ENCODE results near the gene DPF3.

The DPF3 gene

DNA sequence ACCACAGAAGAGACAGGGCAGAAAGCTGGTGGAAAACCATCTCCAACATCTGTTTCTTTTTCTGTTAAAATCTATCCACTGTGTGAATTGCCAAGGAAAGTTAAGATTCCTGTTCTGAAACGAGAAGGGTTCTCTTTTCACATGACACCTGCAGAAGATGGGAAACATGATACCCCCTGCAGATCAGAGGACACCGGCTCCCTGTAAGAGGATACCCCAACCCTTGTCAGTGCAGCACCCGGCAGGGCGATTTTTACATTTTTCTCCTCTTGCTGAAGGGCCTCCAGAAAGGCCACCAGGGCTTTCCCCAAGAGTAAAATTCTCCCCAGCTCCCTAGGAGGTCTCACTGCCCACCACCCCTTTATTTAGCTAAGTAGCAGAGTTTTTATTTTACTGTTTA is 48.2 kb downstream of the DPF3 start:
- no peaks in the 10 kb centered on the region for H3K79me1 ChIP-seq (ENCODE audit: low read depth, low read length)
- no peak overlapping the region for H2BK15ac ChIP-seq (ENCODE audit: low read length)
- H4K91ac ChIP-seq (ENCODE audit: low read depth, low read length, poor library complexity) = no peak overlapping the region
- H2AFZ ChIP-seq (ENCODE audit: low read length) = no peak overlapping the region
- no peak overlapping the region for H2AK5ac ChIP-seq (ENCODE audit: low read depth, low read length)
- WGBS, 2 donors (ENCODE audit: extremely low coverage in 2 of 2, insufficient read length in 2 of 2, insufficient replicate concordance in 1 of 2) = no CpG with 5 or more reads among the region's 4 CpGs
- H2BK5ac ChIP-seq (ENCODE audit: low read length) = no peak overlapping the region
- no peaks in the 10 kb centered on the region for H3K9me3 ChIP-seq (replicated peaks in 1 of 2; ENCODE audit: control insufficient read depth in 2 of 2, insufficient read depth in 1 of 2, low read depth in 1 of 2, low read length in 2 of 2)
- no peaks in the 10 kb centered on the region for H3K27me3 ChIP-seq (ENCODE audit: control insufficient read depth in 3 of 3, insufficient read depth in 3 of 3, low read depth in 1 of 3, low read length in 3 of 3)
- no peak overlapping the region for H3K27ac ChIP-seq (replicated peaks; ENCODE audit: low read length)
- no peaks in the 10 kb centered on the region for H3K36me3 ChIP-seq (replicated peaks in 1 of 2; ENCODE audit: control insufficient read depth in 2 of 2, insufficient read depth in 2 of 2, low read length in 2 of 2)
- no peaks in the 10 kb centered on the region for H3K4me1 ChIP-seq (ENCODE audit: control insufficient read depth in 2 of 2, insufficient read depth in 1 of 2, low read depth in 1 of 2, low read length in 2 of 2)
- no peak overlapping the region for H2BK12ac ChIP-seq (ENCODE audit: low read length)
- H3K14ac ChIP-seq (ENCODE audit: low read length) = no peak overlapping the region
- H3K4me3 ChIP-seq (ENCODE audit: low read length in 2 of 2) = no peak overlapping the region
- DNase-seq (ENCODE audit: low spot score) = no peak
- no peak overlapping the region for H4K8ac ChIP-seq (ENCODE audit: low read depth, low read length)
- no peak overlapping the region for H2BK120ac ChIP-seq (ENCODE audit: low read depth, low read length)
- H3K4ac ChIP-seq (ENCODE audit: low read length) = no peak overlapping the region
- H3K4me2 ChIP-seq (ENCODE audit: insufficient read depth, low read length, poor library complexity, severe bottlenecking) = no peak overlapping the region
- H3K23ac ChIP-seq (ENCODE audit: low read depth, low read length, poor library complexity) = no peak overlapping the region
- H3K9ac ChIP-seq (ENCODE audit: low read depth, low read length, poor library complexity) = no peak overlapping the region
- H3K18ac ChIP-seq (ENCODE audit: low read length) = no peak overlapping the region

DNA sequence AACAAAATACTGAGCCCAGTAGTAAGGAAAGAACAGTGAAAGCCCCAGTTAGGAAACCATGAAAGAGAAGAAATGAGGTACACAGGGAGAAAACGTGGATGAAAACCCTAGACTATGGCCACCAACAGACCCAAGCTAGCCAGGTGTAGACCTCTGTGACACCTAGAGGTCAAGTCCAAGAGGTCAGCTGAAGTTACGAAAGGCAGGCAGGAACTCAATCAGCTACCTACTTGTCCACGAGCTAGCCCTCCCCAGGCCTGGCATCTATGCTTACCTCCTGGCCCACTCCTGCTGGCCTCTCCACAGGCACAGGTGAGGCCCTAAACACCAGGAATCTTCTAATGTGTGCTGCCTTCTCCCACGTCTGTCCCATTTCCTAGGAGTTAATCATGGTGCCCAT is 48.7 kb downstream of the DPF3 start:
- Histone ChIP-seq H3K4me2 (ENCODE audit: insufficient read depth, low read length, poor library complexity, severe bottlenecking) (no peak overlapping the region), H2BK5ac (ENCODE audit: low read length) (no peak overlapping the region), H3K9me3 (replicated peaks in 1 of 2; ENCODE audit: control insufficient read depth in 2 of 2, insufficient read depth in 1 of 2, low read depth in 1 of 2, low read length in 2 of 2) (no peaks in the 10 kb centered on the region), H3K27ac (replicated peaks; ENCODE audit: low read length) (no peak overlapping the region), H2BK12ac (ENCODE audit: low read length) (no peak overlapping the region), H3K36me3 (replicated peaks in 1 of 2; ENCODE audit: control insufficient read depth in 2 of 2, insufficient read depth in 2 of 2, low read length in 2 of 2) (no peaks in the 10 kb centered on the region), H3K18ac (ENCODE audit: low read length) (no peak overlapping the region), H4K91ac (ENCODE audit: low read depth, low read length, poor library complexity) (no peak overlapping the region), H2AK5ac (ENCODE audit: low read depth, low read length) (no peak overlapping the region), H3K4me3 (ENCODE audit: low read length in 2 of 2) (no peak overlapping the region), H2AFZ (ENCODE audit: low read length) (no peak overlapping the region), H3K23ac (ENCODE audit: low read depth, low read length, poor library complexity) (no peak overlapping the region), H3K4ac (ENCODE audit: low read length) (no peak overlapping the region), H4K8ac (ENCODE audit: low read depth, low read length) (no peak overlapping the region), H2BK120ac (ENCODE audit: low read depth, low read length) (no peak overlapping the region), H3K9ac (ENCODE audit: low read depth, low read length, poor library complexity) (no peak overlapping the region), H3K14ac (ENCODE audit: low read length) (no peak overlapping the region), H2BK15ac (ENCODE audit: low read length) (no peak overlapping the region), H3K4me1 (ENCODE audit: control insufficient read depth in 2 of 2, insufficient read depth in 1 of 2, low read depth in 1 of 2, low read length in 2 of 2) (no peaks in the 10 kb centered on the region), H3K27me3 (ENCODE audit: control insufficient read depth in 3 of 3, insufficient read depth in 3 of 3, low read depth in 1 of 3, low read length in 3 of 3) (no peaks in the 10 kb centered on the region), H3K79me1 (ENCODE audit: low read depth, low read length) (no peaks in the 10 kb centered on the region)
- DNase-seq (ENCODE audit: low spot score) = no peak
- WGBS, 2 donors (ENCODE audit: extremely low coverage in 2 of 2, insufficient read length in 2 of 2, insufficient replicate concordance in 1 of 2) = no CpG with 5 or more reads among the region's 4 CpGs

DNA sequence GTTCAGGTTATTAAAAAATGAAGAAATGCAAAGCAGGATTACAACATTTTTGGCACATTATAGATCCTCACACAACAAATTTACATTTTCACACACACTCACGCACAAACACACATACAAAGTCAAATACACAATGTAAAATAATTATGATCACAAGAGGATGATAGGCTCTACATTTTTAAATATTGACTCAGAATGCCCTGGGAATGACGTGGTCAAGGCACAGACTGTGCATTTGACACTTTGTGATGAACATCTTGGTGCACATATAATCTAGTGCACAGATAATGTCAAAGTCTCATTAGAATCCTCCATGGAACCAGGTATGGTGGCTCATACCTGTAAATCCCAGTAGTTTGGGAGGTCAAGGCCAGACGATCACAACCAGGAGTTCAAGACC is 49.4 kb downstream of the DPF3 start:
- H3K4me2 ChIP-seq (ENCODE audit: insufficient read depth, low read length, poor library complexity, severe bottlenecking) = no peak overlapping the region
- no peaks in the 10 kb centered on the region for H3K4me1 ChIP-seq (ENCODE audit: control insufficient read depth in 2 of 2, insufficient read depth in 1 of 2, low read depth in 1 of 2, low read length in 2 of 2)
- no peak overlapping the region for H2BK12ac ChIP-seq (ENCODE audit: low read length)
- no peak overlapping the region for H2AFZ ChIP-seq (ENCODE audit: low read length)
- H3K14ac ChIP-seq (ENCODE audit: low read length) = no peak overlapping the region
- H4K8ac ChIP-seq (ENCODE audit: low read depth, low read length) = no peak overlapping the region
- no peaks in the 10 kb centered on the region for H3K79me1 ChIP-seq (ENCODE audit: low read depth, low read length)
- H4K91ac ChIP-seq (ENCODE audit: low read depth, low read length, poor library complexity) = no peak overlapping the region
- H2BK15ac ChIP-seq (ENCODE audit: low read length) = no peak overlapping the region
- H2BK120ac ChIP-seq (ENCODE audit: low read depth, low read length) = no peak overlapping the region
- H3K4me3 ChIP-seq (ENCODE audit: low read length in 2 of 2) = no peak overlapping the region
- WGBS, 2 donors (ENCODE audit: extremely low coverage in 2 of 2, insufficient read length in 2 of 2, insufficient replicate concordance in 1 of 2) = 100% methylated on average over 1 of the region's 3 CpGs; no CpG with 5 or more reads in 1 of the 2 donors
- DNase-seq (ENCODE audit: low spot score) = no peak
- no peaks in the 10 kb centered on the region for H3K27me3 ChIP-seq (ENCODE audit: control insufficient read depth in 3 of 3, insufficient read depth in 3 of 3, low read depth in 1 of 3, low read length in 3 of 3)
- no peak overlapping the region for H3K23ac ChIP-seq (ENCODE audit: low read depth, low read length, poor library complexity)
- H3K27ac ChIP-seq (replicated peaks; ENCODE audit: low read length) = no peak overlapping the region
- H3K4ac ChIP-seq (ENCODE audit: low read length) = no peak overlapping the region
- H3K36me3 ChIP-seq (replicated peaks in 1 of 2; ENCODE audit: control insufficient read depth in 2 of 2, insufficient read depth in 2 of 2, low read length in 2 of 2) = no peaks in the 10 kb centered on the region
- H2BK5ac ChIP-seq (ENCODE audit: low read length) = no peak overlapping the region
- no peak overlapping the region for H3K9ac ChIP-seq (ENCODE audit: low read depth, low read length, poor library complexity)
- H3K18ac ChIP-seq (ENCODE audit: low read length) = no peak overlapping the region
- H2AK5ac ChIP-seq (ENCODE audit: low read depth, low read length) = no peak overlapping the region
- H3K9me3 ChIP-seq (replicated peaks in 1 of 2; ENCODE audit: control insufficient read depth in 2 of 2, insufficient read depth in 1 of 2, low read depth in 1 of 2, low read length in 2 of 2) = no peaks in the 10 kb centered on the region

DNA sequence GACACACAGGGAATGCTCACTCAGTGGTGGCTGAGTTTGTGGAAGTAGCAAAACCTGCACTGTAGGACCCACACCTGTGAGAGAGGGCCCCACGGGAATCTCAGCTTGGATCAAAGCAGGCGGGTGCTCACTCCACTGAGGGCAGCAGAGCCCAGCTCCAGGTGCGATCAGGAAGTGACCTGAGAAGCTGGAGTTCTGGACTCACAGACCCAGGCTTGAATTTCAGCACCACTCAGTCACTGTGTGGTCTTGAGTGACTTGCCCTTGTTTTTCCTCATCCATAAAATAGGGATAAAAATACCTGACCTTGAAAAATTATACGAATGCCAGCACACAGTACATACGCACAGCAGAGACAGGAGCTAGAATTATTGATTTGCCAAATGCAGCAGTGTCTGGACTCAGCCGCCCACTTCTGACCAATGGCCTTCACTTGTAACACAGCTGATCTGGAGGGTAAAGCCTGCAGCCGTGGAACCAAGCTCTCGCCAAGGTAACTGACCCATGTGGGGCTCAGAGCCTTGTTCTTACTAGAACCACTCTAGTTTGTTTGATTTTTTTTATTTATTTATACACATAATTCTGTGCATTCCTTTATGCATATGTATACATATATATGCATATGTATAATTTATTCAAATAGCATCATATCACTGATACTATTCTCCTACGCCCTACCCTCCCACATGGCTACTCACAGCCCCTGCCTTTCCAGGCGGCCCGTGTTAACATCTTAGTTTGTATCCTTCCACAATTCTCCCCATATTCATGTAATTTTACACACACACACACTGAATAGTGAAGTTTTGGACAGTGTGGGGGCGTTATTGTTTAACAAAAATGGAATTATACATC is 53.9 kb downstream of the DPF3 start:
- Histone ChIP-seq H3K9me3 (replicated peaks in 1 of 2; ENCODE audit: control insufficient read depth in 2 of 2, insufficient read depth in 1 of 2, low read depth in 1 of 2, low read length in 2 of 2) (no peaks in the 10 kb centered on the region), H3K27ac (replicated peaks; ENCODE audit: low read length) (no peak overlapping the region), H3K23ac (ENCODE audit: low read depth, low read length, poor library complexity) (no peak overlapping the region), H2AFZ (ENCODE audit: low read length) (no peak overlapping the region), H3K36me3 (replicated peaks in 1 of 2; ENCODE audit: control insufficient read depth in 2 of 2, insufficient read depth in 2 of 2, low read length in 2 of 2) (no peaks in the 10 kb centered on the region), H3K79me1 (ENCODE audit: low read depth, low read length) (no peaks in the 10 kb centered on the region), H3K27me3 (ENCODE audit: control insufficient read depth in 3 of 3, insufficient read depth in 3 of 3, low read depth in 1 of 3, low read length in 3 of 3) (no peaks in the 10 kb centered on the region), H3K18ac (ENCODE audit: low read length) (no peak overlapping the region), H3K4me2 (ENCODE audit: insufficient read depth, low read length, poor library complexity, severe bottlenecking) (no peak overlapping the region), H3K4ac (ENCODE audit: low read length) (no peak overlapping the region), H2BK5ac (ENCODE audit: low read length) (no peak overlapping the region), H3K4me1 (ENCODE audit: control insufficient read depth in 2 of 2, insufficient read depth in 1 of 2, low read depth in 1 of 2, low read length in 2 of 2) (no peaks in the 10 kb centered on the region), H2BK120ac (ENCODE audit: low read depth, low read length) (no peak overlapping the region), H3K14ac (ENCODE audit: low read length) (no peak overlapping the region), H2AK5ac (ENCODE audit: low read depth, low read length) (peak overlapping the region; percentile 33), H4K91ac (ENCODE audit: low read depth, low read length, poor library complexity) (no peak overlapping the region), H4K8ac (ENCODE audit: low read depth, low read length) (no peak overlapping the region), H2BK12ac (ENCODE audit: low read length) (no peak overlapping the region), H3K9ac (ENCODE audit: low read depth, low read length, poor library complexity) (no peak overlapping the region), H2BK15ac (ENCODE audit: low read length) (no peak overlapping the region), H3K4me3 (ENCODE audit: low read length in 2 of 2) (no peak overlapping the region)
- no CpG with 5 or more reads among the region's 12 CpGs for WGBS, 2 donors (ENCODE audit: extremely low coverage in 2 of 2, insufficient read length in 2 of 2, insufficient replicate concordance in 1 of 2)
- no peak for DNase-seq (ENCODE audit: low spot score)

Data from neuronal stem cell (in vitro differentiated cells).